H9 (cell line): Measurements from ENCODE around the gene IQCN. TPM values are rescaled to one million over a fixed set of nuclear protein-coding genes. Genes with fewer than 3 reads are reported as not detected.

ENCODE experiments used
- DNase-seq: peaks from one replicate; pipeline ENCODE4 v3.0.0-alpha.2; 2017
- H2AFZ ChIP-seq: one replicate; pipeline ENCODE4 v1.6.1; 2013; ENCODE audit warnings: mild to moderate bottlenecking, low read length, control low read depth, moderate library complexity
- H2AK5ac ChIP-seq: 2 replicates; pipeline ENCODE4 v1.6.1; 2013; ENCODE audit warnings: low read length, control low read depth, mixed read lengths; ENCODE audit not compliant: insufficient read length
- H2BK120ac ChIP-seq: one replicate; pipeline ENCODE4 v1.6.1; 2013; ENCODE audit warnings: low read depth, mild to moderate bottlenecking, low read length, control low read depth, inconsistent platforms; ENCODE audit not compliant: poor library complexity, severe bottlenecking
- H2BK12ac ChIP-seq: 2 replicates; pipeline ENCODE4 v1.6.1; 2013; ENCODE audit warnings: low read length, control low read depth, mixed read lengths, low read depth; ENCODE audit not compliant: insufficient read length
- H2BK15ac ChIP-seq: 2 replicates; pipeline ENCODE4 v1.6.1; 2013; ENCODE audit warnings: low read depth, low read length, control low read depth
- H2BK20ac ChIP-seq: one replicate; pipeline ENCODE4 v1.6.1; 2013; ENCODE audit warnings: low read depth, mild to moderate bottlenecking, low read length, control low read depth, inconsistent platforms; ENCODE audit not compliant: poor library complexity, severe bottlenecking
- H2BK5ac ChIP-seq: 2 replicates; pipeline ENCODE4 v1.6.1; 2013; ENCODE audit warnings: low read length, control low read depth, mixed read lengths; ENCODE audit not compliant: insufficient read length
- H3K14ac ChIP-seq: 2 replicates; pipeline ENCODE4 v1.6.1; 2013; ENCODE audit warnings: low read length, control low read depth; ENCODE audit not compliant: insufficient read depth
- H3K18ac ChIP-seq: 2 replicates; pipeline ENCODE4 v1.6.1; 2013; ENCODE audit warnings: low read depth, mild to moderate bottlenecking, mixed read lengths, low read length, control low read depth; ENCODE audit not compliant: insufficient read length
- H3K23ac ChIP-seq: 2 replicates; pipeline ENCODE4 v1.6.1; 2013; ENCODE audit warnings: low read length, control low read depth, mixed read lengths, low read depth; ENCODE audit not compliant: insufficient read length
- H3K23me2 ChIP-seq: 2 replicates; pipeline ENCODE4 v1.6.1; 2013; ENCODE audit warnings: low read depth, mild to moderate bottlenecking, mixed read lengths, low read length, control low read depth; ENCODE audit not compliant: insufficient read length, poor library complexity, severe bottlenecking
- H3K27ac ChIP-seq: 2 replicates; pipeline ENCODE4 v1.5.1; 2013; ENCODE audit warnings: low read length, control low read depth, mixed read lengths, low read depth; ENCODE audit not compliant: insufficient read length
- H3K27me3 ChIP-seq: 2 replicates; pipeline ENCODE4 v1.6.1; 2013; ENCODE audit warnings: low read length, control low read depth, inconsistent platforms; ENCODE audit not compliant: insufficient read depth
- H3K4ac ChIP-seq: 2 replicates; pipeline ENCODE4 v1.6.1; 2013; ENCODE audit warnings: low read depth, mild to moderate bottlenecking, control low read depth, inconsistent platforms, low read length, moderate library complexity
- H3K4me1 ChIP-seq: 2 replicates; pipeline ENCODE4 v1.6.1; 2013; ENCODE audit warnings: low read length, control low read depth, inconsistent platforms; ENCODE audit not compliant: insufficient read depth
- H3K4me2 ChIP-seq: 2 replicates; pipeline ENCODE4 v1.6.1; 2013; ENCODE audit warnings: low read length, control low read depth, mixed read lengths; ENCODE audit not compliant: insufficient read length, insufficient read depth
- H3K56ac ChIP-seq: 2 replicates; pipeline ENCODE4 v1.6.1; 2013; ENCODE audit warnings: low read depth, mild to moderate bottlenecking, mixed read lengths, low read length, control low read depth; ENCODE audit not compliant: insufficient read length
- H3K79me1 ChIP-seq: 2 replicates; pipeline ENCODE4 v1.6.1; 2013; ENCODE audit warnings: low read depth, mild to moderate bottlenecking, moderate library complexity, low read length, control low read depth, inconsistent platforms; ENCODE audit not compliant: insufficient read depth, poor library complexity, severe bottlenecking
- H3K79me2 ChIP-seq: 2 replicates; pipeline ENCODE4 v1.6.1; 2013; ENCODE audit warnings: low read length, control low read depth, inconsistent platforms; ENCODE audit not compliant: insufficient read depth
- H3K9ac ChIP-seq: 2 replicates; pipeline ENCODE4 v1.6.1; 2013; ENCODE audit warnings: low read length, control low read depth, mixed read lengths; ENCODE audit not compliant: insufficient read length; ENCODE audit errors: extremely low read depth
- H3K9me3 ChIP-seq: one replicate; pipeline ENCODE4 v1.6.1; 2013; ENCODE audit warnings: low read depth, low read length, inconsistent platforms; ENCODE audit not compliant: control insufficient read depth
- H3T11ph ChIP-seq: one replicate; pipeline ENCODE4 v1.6.1; 2013; ENCODE audit warnings: mild to moderate bottlenecking, low read length, control low read depth, inconsistent platforms
- H4K20me1 ChIP-seq: one replicate; pipeline ENCODE4 v1.6.1; 2013; ENCODE audit not compliant: control insufficient read depth, insufficient read length, insufficient read depth
- H4K5ac ChIP-seq: 2 replicates; pipeline ENCODE4 v1.6.1; 2013; ENCODE audit warnings: low read depth, mild to moderate bottlenecking, mixed read lengths, low read length, control low read depth; ENCODE audit not compliant: insufficient read length
- H4K8ac ChIP-seq: replicated peaks from 2 replicates; pipeline ENCODE4 v1.6.1; 2013; ENCODE audit warnings: low read length, control low read depth, mixed read lengths, low read depth; ENCODE audit not compliant: insufficient read length
- H4K91ac ChIP-seq: 2 replicates; pipeline ENCODE4 v1.6.1; 2013; ENCODE audit warnings: low read depth, mild to moderate bottlenecking, moderate library complexity, mixed read lengths, low read length, control low read depth; ENCODE audit not compliant: insufficient read length
- H3K27ac Mint-ChIP-seq, 3 experiments: 2 replicates in 2 of 3; 3 replicates in 1 of 3; pipeline ENCODE4 v1.8.0; 2020 to 2021; ENCODE audit warnings: mixed read lengths in 3 of 3, mild to moderate bottlenecking in 1 of 3, moderate library complexity in 1 of 3
- H3K27me3 Mint-ChIP-seq: 2 replicates; pipeline ENCODE4 v1.8.0; 2021; ENCODE audit warnings: low read depth, mild to moderate bottlenecking, moderate library complexity, mixed read lengths
- H3K36me3 Mint-ChIP-seq, 3 experiments: 2 replicates in 2 of 3; 3 replicates in 1 of 3; pipeline ENCODE4 v1.8.0; 2020 to 2021; ENCODE audit warnings: low read depth in 3 of 3, mixed read lengths in 3 of 3; ENCODE audit not compliant: insufficient read depth in 1 of 3
- H3K4me1 Mint-ChIP-seq, 2 experiments: 2 replicates each; pipeline ENCODE4 v1.8.0; 2020; ENCODE audit warnings: mixed read lengths in 2 of 2
- H3K4me3 Mint-ChIP-seq, 2 experiments: 2 replicates in 1 of 2; 3 replicates in 1 of 2; pipeline ENCODE4 v1.8.0; 2020 to 2021; ENCODE audit warnings: mild to moderate bottlenecking in 2 of 2, mixed read lengths in 2 of 2, moderate library complexity in 1 of 2
- H3K9me3 Mint-ChIP-seq, 2 experiments: 2 replicates in 1 of 2; 3 replicates in 1 of 2; pipeline ENCODE4 v1.8.0; 2020; ENCODE audit warnings: mild to moderate bottlenecking in 2 of 2, mixed read lengths in 2 of 2, moderate library complexity in 1 of 2
- CTCF ChIP-seq: fragments of 200-600 bp; sonication (generic); conservative IDR thresholded peaks from 3 replicates; pipeline ENCODE4 v1.8.0; 2021; ENCODE audit warnings: antibody characterized with exemption, mild to moderate bottlenecking
- whole genome bisulfite sequencing: extraction: QIAGEN DNeasy Blood & Tissue Kit; methylation state at CpG from one replicate; pipeline ENCODE4 v1.1.7; 2013; ENCODE audit warnings: missing lambda C conversion rate, low lambda C conversion rate, mixed read lengths; ENCODE audit not compliant: insufficient read length; ENCODE audit errors: extremely low coverage; 5-methylcytosine and 5-hydroxymethylcytosine counted together
- total RNA-seq: library from RNA; stranded (reverse); gene quantifications from 2 replicates; pipeline ENCODE4 v1.2.1, GENCODE V29; 2021

Gene IQCN
- total RNA-seq, 1 experiment from 2014 or later, result 0.39 TPM

DNA sequence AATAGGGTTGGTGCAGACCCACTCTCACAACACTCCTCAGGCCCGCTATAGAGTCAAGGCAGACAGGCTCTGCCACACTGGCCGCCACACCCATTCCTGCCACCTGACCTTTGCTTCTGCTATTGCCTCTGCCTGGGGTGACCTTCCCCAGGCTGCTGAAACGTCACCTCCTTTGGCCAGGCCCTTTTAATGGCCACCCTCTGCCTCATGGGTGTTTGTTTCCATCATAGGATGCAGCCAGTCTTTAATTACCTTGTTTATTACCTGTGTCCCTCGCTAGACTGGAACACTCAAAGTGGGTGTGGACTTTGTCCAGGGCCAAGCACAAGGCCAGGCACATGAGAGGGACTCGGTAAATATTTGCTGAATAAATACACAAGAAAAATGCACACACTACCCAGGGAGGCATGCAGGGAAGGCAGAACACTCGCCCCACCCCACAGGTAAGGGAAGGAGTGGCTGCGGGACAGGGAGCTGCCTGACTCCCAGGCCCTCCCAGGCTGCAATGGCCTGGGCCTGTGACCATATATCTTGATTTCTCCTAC lies 45.4 kb upstream of the IQCN start:
- H3K79me2 ChIP-seq, result peaks cover 25% of the 10 kb centered on the region; the same call in 1 of the 2 replicates
- no peak overlapping the region for H3K27ac ChIP-seq
- H2BK20ac ChIP-seq, result no peak overlapping the region
- H3K27ac Mint-ChIP-seq, result peak overlapping the region; percentile 34 to 65 (median 60); a peak in 2 of 7 replicates
- H2AK5ac ChIP-seq, result no peak overlapping the region
- no peak overlapping the region for H3K4ac ChIP-seq
- H3K9me3 Mint-ChIP-seq, result no peaks in the 10 kb centered on the region
- no peaks in the 10 kb centered on the region for H3K27me3 Mint-ChIP-seq
- H3K23ac ChIP-seq, result no peak overlapping the region
- H3K4me2 ChIP-seq, result no peak overlapping the region
- no peak overlapping the region for H2BK120ac ChIP-seq
- peaks cover 16% of the 10 kb centered on the region for H3K23me2 ChIP-seq
- H3K4me1 Mint-ChIP-seq, result peaks cover 22 to 32% of the 10 kb centered on the region in 2 experiments
- no peak overlapping the region for H4K8ac ChIP-seq
- H3K4me3 Mint-ChIP-seq, result no peak overlapping the region
- no peaks in the 10 kb centered on the region for H3K9me3 ChIP-seq
- no peaks in the 10 kb centered on the region for H3K79me1 ChIP-seq
- no peak overlapping the region for H2AFZ ChIP-seq
- peaks cover 22 to 37% (median 30%) of the 10 kb centered on the region in 3 experiments for H3K36me3 Mint-ChIP-seq
- no peak overlapping the region for H3K9ac ChIP-seq
- H4K20me1 ChIP-seq, result no peaks in the 10 kb centered on the region
- no peak overlapping the region for H2BK12ac ChIP-seq
- H3K4me1 ChIP-seq, result peaks cover 8% of the 10 kb centered on the region; the same call in 1 of the 2 replicates
- no peak overlapping the region for H2BK15ac ChIP-seq
- DNase-seq, result no peak
- no peak overlapping the region for H3K18ac ChIP-seq
- no peak for TF ChIP-seq CTCF
- no peak overlapping the region for H3K14ac ChIP-seq
- H4K91ac ChIP-seq, result no peak overlapping the region
- H4K5ac ChIP-seq, result no peak overlapping the region
- H2BK5ac ChIP-seq, result no peak overlapping the region
- no peaks in the 10 kb centered on the region for H3K27me3 ChIP-seq
- no CpG with 5 or more reads among the region's 7 CpGs for WGBS
- H3T11ph ChIP-seq, result no peak overlapping the region
- H3K56ac ChIP-seq, result no peak overlapping the region
